Thyroid gland (tissue), 4 donors: ENCODE data around the gene ZCCHC24. TPM values are rescaled to one million over a fixed set of nuclear protein-coding genes. Genes with fewer than 3 reads are reported as not detected.

Source experiments
- DNase-seq, 2 donors: peaks; one replicate each; pipeline ENCODE4 v3.0.0-alpha.2; 2019
- H3K27ac ChIP-seq, 3 donors: fragments of 200-600 bp; sonication (generic); 1 replicate in 2 of 3; 2 replicates in 1 of 3; pipeline ENCODE4 v1.5.1; 2016 to 2019; ENCODE audit warnings: mild to moderate bottlenecking in 1 of 3, moderate library complexity in 1 of 3
- H3K27me3 ChIP-seq: fragments of 200-600 bp; sonication (generic); one replicate; pipeline ENCODE4 v1.5.1; 2019
- H3K36me3 ChIP-seq, 2 donors: fragments of 200-600 bp; sonication (generic); one replicate each; pipeline ENCODE4 v1.5.1; 2016 to 2019
- H3K4me1 ChIP-seq, 2 donors: fragments of 200-600 bp; sonication (generic); one replicate each; pipeline ENCODE4 v1.5.1; 2017 to 2019
- H3K4me3 ChIP-seq, 3 donors: fragments of 200-600 bp; sonication (generic); replicated peaks in 1 of 3; 1 replicate in 2 of 3; 2 replicates in 1 of 3; pipeline ENCODE4 v1.5.1; 2016; ENCODE audit warnings: mild to moderate bottlenecking in 1 of 3
- H3K9me3 ChIP-seq: fragments of 200-600 bp; sonication (generic); one replicate; pipeline ENCODE4 v1.5.1; 2017
- CTCF ChIP-seq, 6 experiments: fragments of 200-600 bp in 3 of 6; fragments of 450-650 bp in 3 of 6; sonication (generic) in 3 of 6; IDR thresholded peaks; one replicate each; pipeline ENCODE4 v1.5.1; 2016 to 2019; ENCODE audit warnings: antibody characterized with exemption in 6 of 6, mild to moderate bottlenecking in 2 of 6, inconsistent platforms in 1 of 6, moderate library complexity in 1 of 6
- POLR2A ChIP-seq, 2 donors: fragments of 450-650 bp; IDR thresholded peaks; one replicate each; pipeline ENCODE4 v1.6.1; 2017; ENCODE audit warnings: antibody characterized with exemption in 2 of 2, mild to moderate bottlenecking in 2 of 2, moderate library complexity in 1 of 2
- WGBS, 2 donors: methylation state at CpG; one replicate each; pipeline ENCODE4 v1.1.5; 2017; 5-methylcytosine and 5-hydroxymethylcytosine counted together
- intact Hi-C: fragments of 100-400 bp; cut with DNase I; formaldehyde crosslinking; loops from one replicate; pipeline ENCODE4 v1.15.1; 2023
- total RNA-seq, 4 donors: library from RNA; depleted of rRNA; stranded (reverse); fragments of >200 nt; gene quantifications; one replicate each; pipeline ENCODE4 v1.2.3, GENCODE V29; 2016

The ZCCHC24 gene
- total RNA-seq, 4 donors from 2014 or later = 25.4 to 48.8 (median 33.3) TPM

GRCh38 chr10:79468841-79469585, 23.6 kb upstream of the ZCCHC24 start:
- Histone ChIP-seq H3K27ac (no peak overlapping the region), H3K27me3 (no peaks in the 10 kb centered on the region), H3K4me3 (no peak overlapping the region), H3K9me3 (no peaks in the 10 kb centered on the region), H3K4me1 (no peaks in the 10 kb centered on the region), H3K36me3 (no peaks in the 10 kb centered on the region)
- WGBS, 2 donors = 81 to 92% methylated on average over 6 of the region's 6 CpGs
- intact Hi-C loops = loop anchor here (5.0 kb wide), 1 partner anchor 92 kb away; no protein-coding TSS in a partner anchor
- TF ChIP-seq POLR2A (IDR thresholded peaks at IDR 0.05) = no peak
- TF ChIP-seq CTCF (IDR thresholded peaks at IDR 0.05) = no peak
- no peak for DNase-seq

DNA sequence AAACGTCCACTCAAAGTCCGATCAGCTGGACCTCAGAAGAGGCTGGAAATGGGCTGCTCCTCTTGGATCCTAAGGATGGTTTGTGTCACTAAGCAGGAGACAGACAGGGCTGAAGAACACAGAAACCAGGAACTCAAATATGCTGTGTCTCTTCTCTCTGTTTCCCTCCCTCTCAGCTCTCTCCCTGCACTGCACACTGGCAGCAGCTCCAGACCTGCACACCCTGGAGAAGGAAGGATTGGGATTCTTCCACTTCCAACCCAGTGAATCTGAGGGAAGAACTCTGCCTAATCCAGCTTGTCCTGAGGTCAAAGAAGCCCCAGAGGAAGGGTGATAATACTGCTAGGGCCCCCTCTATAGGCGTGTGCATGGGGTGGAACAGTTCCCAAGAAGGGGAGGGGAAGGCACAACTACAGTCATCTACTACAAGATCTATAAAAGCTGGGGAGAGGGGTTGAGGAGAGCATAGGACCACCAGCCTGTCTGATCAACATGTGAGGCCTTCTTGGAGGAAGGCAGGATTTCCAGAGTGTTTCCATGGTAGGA, 22.7 kb upstream of the ZCCHC24 start:
- H3K27me3 ChIP-seq = no peaks in the 10 kb centered on the region
- H3K36me3 ChIP-seq = no peaks in the 10 kb centered on the region
- no peaks in the 10 kb centered on the region for H3K4me1 ChIP-seq
- no peak for DNase-seq
- TF ChIP-seq POLR2A (IDR thresholded peaks at IDR 0.05) = no peak
- TF ChIP-seq CTCF (IDR thresholded peaks at IDR 0.05) = no peak
- H3K4me3 ChIP-seq = no peak overlapping the region
- intact Hi-C loops = loop anchor here (5.0 kb wide), 1 partner anchor 91 kb away; no protein-coding TSS in a partner anchor
- no peaks in the 10 kb centered on the region for H3K9me3 ChIP-seq
- peak overlapping the region in 1 of 3 donors; percentile 7 for H3K27ac ChIP-seq
- 75 to 87% methylated on average over 3 of the region's 3 CpGs for WGBS, 2 donors

DNA sequence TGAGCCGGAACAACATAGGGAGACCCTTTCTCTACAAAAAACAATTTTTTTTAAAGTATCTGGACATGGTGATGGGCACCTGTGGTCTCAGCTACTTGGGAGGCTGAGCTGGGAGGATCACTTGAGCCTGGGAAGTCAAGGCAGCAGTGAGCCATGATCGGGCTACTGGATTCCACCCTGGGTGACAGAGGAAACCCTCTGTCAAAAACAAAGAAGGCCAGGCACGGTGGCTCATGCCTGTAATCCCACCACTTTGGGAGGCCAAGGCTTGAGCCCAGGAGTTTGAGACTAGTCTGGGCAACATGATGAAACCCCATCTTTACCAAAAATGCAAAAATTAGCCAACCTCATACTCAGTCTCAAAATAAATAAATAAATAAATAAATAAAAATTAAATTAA, 19.9 kb upstream of the ZCCHC24 start:
- intact Hi-C loops = loop anchor here (5.0 kb wide), 1 partner anchor 88 kb away; no protein-coding TSS in a partner anchor
- 96% methylated on average over 3 of the region's 3 CpGs for WGBS, 2 donors

DNA sequence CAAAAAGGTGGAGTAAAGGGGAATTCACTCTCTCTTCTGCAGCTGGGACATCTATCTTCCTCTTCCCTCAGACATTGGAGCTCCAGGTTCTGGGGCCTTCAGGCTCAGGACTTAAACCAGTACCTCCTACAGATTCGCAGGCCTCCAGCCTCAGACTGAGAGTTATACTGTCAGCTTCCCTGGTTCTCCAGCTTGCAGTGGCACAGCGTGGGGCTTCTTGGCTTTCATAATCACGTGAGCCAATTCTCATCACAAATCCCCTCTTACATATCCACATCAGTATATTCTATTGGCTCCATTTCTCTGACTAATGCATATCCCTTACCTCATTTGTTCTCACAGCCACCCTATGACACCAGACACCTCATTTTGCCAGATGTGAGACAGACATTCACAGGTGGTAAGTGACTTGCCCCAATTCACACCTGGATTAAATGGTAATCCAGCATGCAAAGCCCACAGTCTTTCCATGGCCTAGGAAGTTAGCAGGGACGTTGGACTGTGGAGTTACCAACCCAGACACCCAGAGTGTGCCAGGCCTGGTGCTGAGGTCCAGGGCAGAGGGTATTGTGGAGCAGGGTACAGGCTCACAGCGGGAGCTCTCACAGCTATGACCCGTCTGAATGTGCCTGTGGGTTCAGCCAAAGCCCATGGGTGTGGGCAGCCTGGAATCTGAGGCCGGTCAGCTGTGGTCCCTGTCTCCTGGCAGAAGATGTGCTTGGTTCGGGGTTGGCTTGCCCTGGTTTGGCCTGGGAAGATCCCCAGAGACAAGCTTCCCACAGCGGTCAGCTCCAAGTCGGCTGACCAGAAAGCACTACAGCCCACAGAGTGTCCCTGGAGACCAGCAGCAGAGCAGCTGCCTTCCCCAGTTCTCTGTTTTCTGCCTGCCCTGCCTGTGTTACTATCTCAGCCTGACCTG, 18.4 kb upstream of the ZCCHC24 start:
- no peak overlapping the region for H3K27ac ChIP-seq
- intact Hi-C loops = no loop called here
- DNase-seq = no peak
- H3K27me3 ChIP-seq = no peaks in the 10 kb centered on the region
- no peak for TF ChIP-seq POLR2A (IDR thresholded peaks at IDR 0.05)
- no peak for TF ChIP-seq CTCF (IDR thresholded peaks at IDR 0.05)
- no peaks in the 10 kb centered on the region for H3K36me3 ChIP-seq
- 79 to 92% methylated on average over 6 to 10 of the region's 10 CpGs for WGBS, 2 donors
- no peaks in the 10 kb centered on the region for H3K9me3 ChIP-seq
- no peak overlapping the region for H3K4me3 ChIP-seq
- H3K4me1 ChIP-seq = no peaks in the 10 kb centered on the region

More for the DNA sequence above, 19.9 kb upstream of the ZCCHC24 start:
- DNase-seq = no peak
- Histone ChIP-seq H3K4me3 (no peak overlapping the region), H3K27ac (no peak overlapping the region), H3K9me3 (no peaks in the 10 kb centered on the region), H3K4me1 (no peaks in the 10 kb centered on the region), H3K36me3 (no peaks in the 10 kb centered on the region), H3K27me3 (no peaks in the 10 kb centered on the region)
- TF ChIP-seq CTCF (IDR thresholded peaks at IDR 0.05) (no peak), POLR2A (IDR thresholded peaks at IDR 0.05) (no peak)
